Stomach smooth muscle (tissue), 2 donors: ENCODE measurements around the gene ANAPC16.
"Not testable (repeated sequence)": the region's sequence is repeated elsewhere in the genome, so short reads cannot be mapped to it uniquely, and the experiment has no call there.

Experiments
- H3K27ac ChIP-seq: one replicate; pipeline ENCODE4 v1.7.0; 2013; ENCODE audit warnings: mild to moderate bottlenecking, low read length, inconsistent platforms
- H3K27me3 ChIP-seq, 2 donors: one replicate each; pipeline ENCODE4 v1.7.0; 2013; ENCODE audit warnings: low read length in 2 of 2; ENCODE audit not compliant: insufficient read depth in 2 of 2, control insufficient read depth in 1 of 2
- H3K36me3 ChIP-seq, 2 donors: one replicate each; pipeline ENCODE4 v1.7.0; 2013; ENCODE audit warnings: low read length in 2 of 2; ENCODE audit not compliant: control insufficient read depth in 2 of 2, insufficient read depth in 2 of 2
- H3K4me1 ChIP-seq: one replicate; pipeline ENCODE4 v1.7.0; 2013; ENCODE audit warnings: low read length; ENCODE audit not compliant: control insufficient read depth, insufficient read depth
- H3K4me3 ChIP-seq, 2 donors: one replicate each; pipeline ENCODE4 v1.7.0; 2013; ENCODE audit warnings: low read length in 2 of 2
- H3K9ac ChIP-seq, 2 donors: one replicate each; pipeline ENCODE4 v1.7.0; 2013; ENCODE audit warnings: low read length in 2 of 2, mild to moderate bottlenecking in 1 of 2
- H3K9me3 ChIP-seq, 2 donors: one replicate each; pipeline ENCODE4 v1.7.0; 2013; ENCODE audit warnings: low read length in 2 of 2; ENCODE audit not compliant: control insufficient read depth in 2 of 2
- donor health status: healthy.
- donor health status: Pancreatic carcinoma.

Gene ANAPC16

GRCh38 chr10:72243822-72244437 lies 28.1 kb downstream of the ANAPC16 start:
- peak overlapping the region; percentile 83 for H3K27ac ChIP-seq
- peak overlapping the region in 1 of 2 donors; percentile 35 for H3K4me3 ChIP-seq
- peaks cover 63% of the 10 kb centered on the region for H3K4me1 ChIP-seq
- H3K27me3 ChIP-seq: no peaks in the 10 kb centered on the region
- no peak overlapping the region for H3K9ac ChIP-seq
- no peaks in the 10 kb centered on the region for H3K9me3 ChIP-seq
- H3K36me3 ChIP-seq: no peaks in the 10 kb centered on the region

GRCh38 chr10:72244573-72245038 lies 28.8 kb downstream of the ANAPC16 start:
- no peaks in the 10 kb centered on the region for H3K36me3 ChIP-seq
- peak overlapping the region; percentile 83 for H3K27ac ChIP-seq
- H3K4me3 ChIP-seq: peak overlapping the region in 1 of 2 donors; percentile 15
- no peaks in the 10 kb centered on the region for H3K9me3 ChIP-seq
- peak overlapping the region in 1 of 2 donors; percentile 55 for H3K9ac ChIP-seq
- H3K4me1 ChIP-seq: peaks cover 67% of the 10 kb centered on the region
- no peaks in the 10 kb centered on the region for H3K27me3 ChIP-seq

GRCh38 chr10:72245949-72246525 lies 30.2 kb downstream of the ANAPC16 start:
- no peaks in the 10 kb centered on the region for H3K36me3 ChIP-seq
- H3K9me3 ChIP-seq: no peaks in the 10 kb centered on the region
- H3K27ac ChIP-seq: peak overlapping the region; percentile 77
- peaks cover 71% of the 10 kb centered on the region for H3K4me1 ChIP-seq
- no peaks in the 10 kb centered on the region for H3K27me3 ChIP-seq
- H3K9ac ChIP-seq: peak overlapping the region in 1 of 2 donors; percentile 36
- H3K4me3 ChIP-seq: peak overlapping the region in 1 of 2 donors; percentile 29

GRCh38 chr10:72248468-72249151 lies 32.8 kb downstream of the ANAPC16 start:
- no peaks in the 10 kb centered on the region for H3K27me3 ChIP-seq
- peaks cover 67% of the 10 kb centered on the region for H3K4me1 ChIP-seq
- H3K9ac ChIP-seq: peak overlapping the region; percentile 45 to 80
- no peaks in the 10 kb centered on the region for H3K36me3 ChIP-seq
- no peaks in the 10 kb centered on the region for H3K9me3 ChIP-seq
- H3K4me3 ChIP-seq: peak overlapping the region; percentile 13 to 64
- peak overlapping the region; percentile 98 for H3K27ac ChIP-seq

- not testable (repeated sequence) for H3K9me3 ChIP-seq, H3K36me3 ChIP-seq, H3K27me3 ChIP-seq
- H3K27ac ChIP-seq: peak overlapping the region; percentile 98
- H3K9ac ChIP-seq: peak overlapping the region in 1 of 2 donors; percentile 80
- H3K4me3 ChIP-seq: peak overlapping the region; percentile 13 to 64
- peaks cover 67% of the 10 kb centered on the region for H3K4me1 ChIP-seq
Measured at GRCh38 chr10:72249176-72249862, 33.5 kb downstream of the ANAPC16 start.

- Histone ChIP-seq H3K9me3 (no peaks in the 10 kb centered on the region), H3K9ac (peak overlapping the region in 1 of 2 donors; percentile 29), H3K27me3 (no peaks in the 10 kb centered on the region), H3K36me3 (no peaks in the 10 kb centered on the region), H3K4me3 (no peak overlapping the region), H3K4me1 (peaks cover 70% of the 10 kb centered on the region), H3K27ac (peak overlapping the region; percentile 67)
Measured at GRCh38 chr10:72250666-72251065, 34.9 kb downstream of the ANAPC16 start.

- Histone ChIP-seq H3K27ac (no peak overlapping the region), H3K9me3 (no peaks in the 10 kb centered on the region), H3K9ac (no peak overlapping the region), H3K4me1 (peaks cover 69% of the 10 kb centered on the region), H3K4me3 (no peak overlapping the region), H3K36me3 (no peaks in the 10 kb centered on the region), H3K27me3 (no peaks in the 10 kb centered on the region)
Measured at GRCh38 chr10:72251635-72252034, 35.8 kb downstream of the ANAPC16 start.

GRCh38 chr10:72252972-72253371 lies 37.2 kb downstream of the ANAPC16 start:
- H3K4me1 ChIP-seq: peaks cover 62% of the 10 kb centered on the region
- H3K9ac ChIP-seq: peak overlapping the region; percentile 36 to 39

GRCh38 chr10:72253578-72253977 lies 37.8 kb downstream of the ANAPC16 start:
- H3K4me3 ChIP-seq: no peak overlapping the region
- no peaks in the 10 kb centered on the region for H3K9me3 ChIP-seq
- H3K9ac ChIP-seq: no peak overlapping the region
- no peaks in the 10 kb centered on the region for H3K36me3 ChIP-seq
- peaks cover 58% of the 10 kb centered on the region for H3K4me1 ChIP-seq
- H3K27ac ChIP-seq: peak overlapping the region; percentile 96
- H3K27me3 ChIP-seq: no peaks in the 10 kb centered on the region

More at GRCh38 chr10:72252972-72253371, 37.2 kb downstream of the ANAPC16 start:
- Histone ChIP-seq H3K36me3 (no peaks in the 10 kb centered on the region), H3K9me3 (no peaks in the 10 kb centered on the region), H3K27me3 (no peaks in the 10 kb centered on the region), H3K4me3 (no peak overlapping the region), H3K27ac (peak overlapping the region; percentile 96)

GRCh38 chr10:72254813-72255568 lies 39.2 kb downstream of the ANAPC16 start:
- peak overlapping the region; percentile 17 to 57 for H3K4me3 ChIP-seq
- H3K9me3 ChIP-seq: no peaks in the 10 kb centered on the region
- no peaks in the 10 kb centered on the region for H3K27me3 ChIP-seq
- no peaks in the 10 kb centered on the region for H3K36me3 ChIP-seq
- peak overlapping the region; percentile 61 to 75 for H3K9ac ChIP-seq
- H3K27ac ChIP-seq: peak overlapping the region; percentile 96
- H3K4me1 ChIP-seq: peaks cover 64% of the 10 kb centered on the region
